ENCODE data around the gene ARHGEF37. TPM values are rescaled to one million over a fixed set of nuclear protein-coding genes. Genes with fewer than 3 reads are reported as not detected.

Gene ARHGEF37
- total and polyA plus RNA-seq, 4 donors, result 0.71 to 6.1 (median 2.7) TPM

GRCh38 chr5:149651686-149652085 is 70.4 kb downstream of the ARHGEF37 start:
- Histone ChIP-seq H3K36me3 (ENCODE audit: control insufficient read depth in 4 of 4, insufficient read depth in 3 of 4, low read depth in 1 of 4, low read length in 3 of 4) (no peaks in the 10 kb centered on the region), H3K9ac (ENCODE audit: low read depth in 1 of 2, low read length in 2 of 2) (no peak overlapping the region), H3K27ac (ENCODE audit: low read depth in 1 of 2, low read length in 2 of 2) (no peak overlapping the region), H3K27me3 (ENCODE audit: control insufficient read depth in 4 of 4, insufficient read depth in 4 of 4, low read length in 3 of 4) (no peaks in the 10 kb centered on the region), H3K9me3 (ENCODE audit: control insufficient read depth in 4 of 4, low read length in 3 of 4) (no peaks in the 10 kb centered on the region), H3K4me1 (ENCODE audit: control insufficient read depth in 4 of 4, insufficient read depth in 4 of 4, low read length in 3 of 4) (no peaks in the 10 kb centered on the region), H3K4me3 (ENCODE audit: low read depth in 1 of 3, low read length in 3 of 3) (no peak overlapping the region)
- no peak for DNase-seq (ENCODE audit: low spot score)
- TF ChIP-seq FOXA1 (IDR thresholded peaks at IDR 0.05), result no peak
- TF ChIP-seq EGR1 (IDR thresholded peaks at IDR 0.05; ENCODE audit: low read depth in 2 of 2), result no peak
- TF ChIP-seq ZBTB33 (IDR thresholded peaks at IDR 0.05), result no peak
- no peak for TF ChIP-seq MAX (IDR thresholded peaks at IDR 0.05)
- no peak for TF ChIP-seq TAF1 (conservative IDR thresholded peaks at IDR 0.05)
- TF ChIP-seq NR2F2 (IDR thresholded peaks at IDR 0.05), result no peak
- no peak for TF ChIP-seq SP1 (IDR thresholded peaks at IDR 0.05)
- no peak for TF ChIP-seq JUND (IDR thresholded peaks at IDR 0.05)
- no peak for TF ChIP-seq HNF4G (IDR thresholded peaks at IDR 0.05)
- TF ChIP-seq REST (IDR thresholded peaks at IDR 0.05), result no peak
- no peak for TF ChIP-seq HNF4A (conservative IDR thresholded peaks at IDR 0.05)
- TF ChIP-seq YY1 (IDR thresholded peaks at IDR 0.05), result no peak
- TF ChIP-seq FOXA2 (IDR thresholded peaks at IDR 0.05), result no peak
- TF ChIP-seq CTCF (IDR thresholded peaks at IDR 0.05; ENCODE audit: low read depth, low read length, missing input control), result no peak
- TF ChIP-seq GABPA (IDR thresholded peaks at IDR 0.05 in 1 of 2, conservative IDR thresholded peaks at IDR 0.05 in 1 of 2), result no peak
- TF ChIP-seq ATF3 (IDR thresholded peaks at IDR 0.05), result no peak
- no peak for TF ChIP-seq RXRA (IDR thresholded peaks at IDR 0.05)
- TF ChIP-seq RAD21 (IDR thresholded peaks at IDR 0.05), result no peak
- 71% methylated on average over 1 of the region's 1 CpG for WGBS

Data from liver (tissue), 9 donors.